GM21529 (cell line): ENCODE data around the gene NAT16.
"Not testable (repeated sequence)": the region's sequence is repeated elsewhere in the genome, so short reads cannot be mapped to it uniquely, and the experiment has no call there.

Experiments used
- ATAC-seq: cut with Tn5 transposase; IDR thresholded peaks from one replicate; pipeline ENCODE4 v1.9.1; 2021; ENCODE audit not compliant: unreplicated experiment

The NAT16 gene

DNA sequence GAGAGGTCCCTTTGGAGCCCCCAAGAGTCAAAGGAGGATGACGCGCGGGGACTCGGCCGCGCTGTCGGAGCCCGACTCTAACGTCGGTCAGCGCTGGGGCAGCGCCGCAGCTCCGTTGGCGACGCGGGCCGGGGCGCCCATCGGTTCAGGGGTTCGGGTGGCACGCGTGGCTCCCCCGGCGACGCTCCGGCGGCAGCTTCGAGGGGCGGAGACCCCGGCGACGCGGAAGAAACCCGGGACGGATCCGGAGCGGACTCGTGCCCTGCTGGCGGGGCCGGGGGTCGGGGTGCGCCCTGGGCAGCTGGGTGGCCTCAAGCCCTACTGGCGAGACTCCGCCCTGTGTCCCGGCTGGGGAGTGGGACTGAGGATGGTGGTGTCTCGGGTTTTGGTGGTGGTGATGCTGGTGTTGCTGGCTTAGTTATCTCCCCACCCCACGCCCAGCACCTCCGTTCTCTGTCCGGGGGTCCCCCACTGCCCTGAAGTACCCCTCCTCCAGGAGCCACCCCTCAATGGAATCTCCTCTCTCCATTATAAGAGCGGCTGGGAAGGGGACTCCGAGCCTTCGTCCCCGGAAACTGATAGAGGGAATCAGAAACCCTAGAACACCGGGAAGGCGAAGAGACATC, at the start of gene NAT16:
NAT16 (minus strand) TSS at position 164 of the 626 bp plus-strand sequence. CDS start 5,486 bp downstream, outside the sequence.
- no peak for ATAC-seq

- no peak for ATAC-seq
These were observed 46.6 kb upstream of the NAT16 start for GRCh38 chr7:101226721-101227120.

DNA sequence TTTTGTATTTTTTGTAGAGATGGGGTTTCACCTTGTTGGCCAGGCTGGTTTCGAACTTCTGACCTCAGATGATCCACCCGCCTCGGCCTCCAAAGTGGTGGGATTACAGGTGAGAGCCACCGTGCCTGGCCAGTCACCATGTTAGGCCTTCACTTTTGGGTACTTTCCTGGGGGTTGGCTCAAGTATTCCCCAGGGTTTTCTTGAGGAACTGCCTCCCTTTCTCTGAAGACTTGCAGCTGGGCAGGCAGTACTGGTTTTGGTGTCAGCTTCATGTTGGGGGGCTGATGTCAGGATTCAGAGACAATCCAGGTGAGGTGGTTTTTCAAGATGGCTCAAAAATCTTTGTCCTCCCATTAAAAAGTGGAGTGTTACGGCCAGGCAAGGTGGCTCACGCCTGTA, 45.6 kb upstream of the NAT16 start:
- no peak for ATAC-seq

- ATAC-seq = no peak
These were observed 43.4 kb upstream of the NAT16 start for GRCh38 chr7:101223528-101223927.

- no peak for ATAC-seq
These were observed 42.3 kb upstream of the NAT16 start for GRCh38 chr7:101222275-101222830.

GRCh38 chr7:101220295-101220694, 40.2 kb upstream of the NAT16 start:
- no peak for ATAC-seq

DNA sequence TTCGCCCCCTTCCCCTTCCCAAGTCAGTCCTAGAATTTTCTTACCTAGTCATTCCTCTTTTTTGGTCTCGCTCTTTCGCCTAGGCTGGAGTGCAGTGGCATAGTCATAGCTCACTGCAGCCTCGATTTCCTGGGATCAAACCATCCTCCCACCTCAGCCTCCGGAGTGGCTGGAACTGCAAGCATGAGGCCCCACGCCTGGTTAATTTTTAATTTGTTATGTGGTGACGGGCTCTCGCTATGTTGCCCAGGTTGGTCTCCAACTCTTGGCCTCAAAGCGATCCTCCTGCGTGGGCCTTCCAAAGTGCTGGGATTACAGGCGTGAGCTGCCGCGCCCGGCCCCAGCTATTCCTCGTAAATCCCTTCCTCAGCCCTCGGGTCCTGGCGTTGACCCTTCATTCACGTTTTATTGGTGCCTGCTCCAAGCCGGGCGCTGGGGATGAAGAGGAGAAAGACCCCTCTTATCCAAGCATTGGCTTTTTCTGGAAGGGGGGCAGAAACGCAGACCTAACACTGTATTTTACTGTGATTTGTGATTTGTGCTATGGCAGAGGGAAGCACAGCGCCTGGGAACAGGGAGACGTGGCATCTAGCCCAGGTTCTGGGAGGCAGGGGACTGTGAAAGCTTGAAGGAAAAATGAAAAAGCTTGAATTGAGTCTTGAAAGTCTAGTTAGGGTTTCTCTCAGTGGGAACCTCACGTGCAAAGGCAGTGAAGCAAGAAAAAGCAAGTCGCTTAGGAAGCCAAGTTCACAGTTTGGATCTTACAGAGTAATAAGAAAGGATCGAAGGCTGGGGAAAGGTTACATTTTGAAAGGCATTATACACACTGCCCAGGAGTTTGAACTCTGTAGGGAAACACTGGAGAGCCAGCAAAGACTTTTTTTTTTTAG, 38.4 kb upstream of the NAT16 start:
- ATAC-seq = peak; percentile 5

GRCh38 chr7:101217388-101218235, 37.5 kb upstream of the NAT16 start, which contains the start of the genes PLOD3 and ZNHIT1:
TSS of gene PLOD3 (minus strand) at chr7:101217581. CDS start at chr7:101217274, 307 bp downstream.
TSS of gene ZNHIT1 (plus strand) at chr7:101218165. CDS start at chr7:101218196, 31 bp downstream.
- ATAC-seq = peak; percentile 67

DNA sequence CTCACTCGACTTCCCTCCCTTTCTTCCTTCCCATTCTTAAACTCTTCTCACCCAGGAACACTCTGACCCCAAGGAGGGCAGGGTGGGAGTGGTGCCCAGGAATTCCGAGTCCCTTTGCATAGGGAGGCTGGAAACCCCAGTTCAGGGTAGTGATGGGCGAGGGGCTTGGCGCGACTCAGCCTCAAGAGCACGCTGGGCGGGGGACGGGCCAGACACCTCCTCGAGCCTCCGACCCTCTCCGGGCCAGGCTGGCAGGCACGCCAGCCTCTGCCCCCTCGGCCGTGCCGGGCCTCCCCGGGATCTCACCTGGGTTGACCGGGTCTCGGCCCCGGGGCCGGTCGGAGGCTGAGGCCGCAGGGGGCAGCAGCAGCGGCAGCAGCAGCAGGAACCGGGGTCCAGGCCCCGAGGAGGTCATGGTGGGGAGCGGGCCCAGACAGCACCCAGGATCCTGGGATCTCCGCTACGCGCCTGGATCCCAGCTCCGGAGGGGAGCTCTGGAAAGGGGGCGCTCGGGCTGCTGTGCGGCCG, 36.8 kb upstream of the NAT16 start:
- peak; percentile 18 for ATAC-seq

DNA sequence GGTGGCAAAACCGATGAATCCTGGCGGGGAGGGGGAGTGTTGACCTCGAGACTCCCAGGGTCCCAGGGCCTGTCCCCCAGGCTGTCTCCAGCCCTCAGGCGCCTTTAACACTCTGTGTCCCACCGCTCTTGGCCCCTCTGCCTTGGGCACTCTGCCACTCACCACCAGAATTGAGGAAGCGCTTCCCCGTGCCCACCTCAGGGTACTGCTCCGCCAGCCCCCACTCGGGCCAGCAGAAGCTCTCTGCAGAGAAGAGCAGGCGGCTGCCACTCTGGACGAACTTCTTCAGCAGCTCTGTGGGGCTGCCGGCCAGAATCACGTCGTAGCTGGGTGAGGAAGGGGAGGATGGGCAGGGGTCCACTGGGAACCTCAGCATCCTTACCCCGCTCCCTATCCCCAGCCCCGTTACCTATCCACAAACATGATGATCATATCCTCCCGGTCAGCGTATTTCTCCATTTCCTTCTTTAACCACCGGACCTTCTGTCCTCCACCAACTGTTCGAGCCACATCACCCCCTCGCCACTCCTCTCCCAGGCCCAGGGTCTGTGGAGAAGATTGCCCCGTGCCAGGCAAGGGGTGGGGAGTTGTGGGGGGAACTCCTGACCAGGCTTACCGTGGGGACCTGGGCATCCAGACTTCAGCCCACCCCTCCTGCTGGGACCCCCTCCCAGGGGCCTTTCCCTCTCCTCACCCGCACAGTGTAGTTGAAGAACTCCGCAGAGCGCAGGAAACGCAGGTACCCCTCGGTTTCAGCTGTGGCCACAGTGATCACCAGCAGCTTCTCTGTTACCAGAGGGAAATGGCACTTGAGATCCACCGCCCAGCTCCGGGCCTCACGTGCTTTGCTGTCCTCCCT, 36.1 kb upstream of the NAT16 start:
- no peak for ATAC-seq

DNA sequence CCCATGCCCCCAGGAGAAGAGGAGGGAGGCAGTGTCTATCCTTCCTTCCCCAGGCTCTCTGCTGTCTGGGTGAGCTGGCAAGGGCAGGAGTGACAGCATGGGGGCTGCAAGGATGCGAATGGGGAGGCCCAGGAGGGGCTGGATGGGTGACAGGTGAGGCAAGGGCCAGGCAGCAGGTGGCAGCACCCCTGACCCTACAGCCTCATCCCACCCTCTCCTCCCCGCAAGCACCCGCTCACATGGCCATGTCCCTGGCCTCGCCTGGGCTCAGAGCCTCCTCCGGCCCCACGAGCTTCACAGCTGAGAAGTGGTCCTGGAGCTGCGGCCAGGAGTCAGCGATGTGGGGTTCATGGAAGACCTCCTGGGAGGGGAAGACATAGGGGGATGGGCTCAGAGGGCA, 31.9 kb upstream of the NAT16 start:
- ATAC-seq = no peak

DNA sequence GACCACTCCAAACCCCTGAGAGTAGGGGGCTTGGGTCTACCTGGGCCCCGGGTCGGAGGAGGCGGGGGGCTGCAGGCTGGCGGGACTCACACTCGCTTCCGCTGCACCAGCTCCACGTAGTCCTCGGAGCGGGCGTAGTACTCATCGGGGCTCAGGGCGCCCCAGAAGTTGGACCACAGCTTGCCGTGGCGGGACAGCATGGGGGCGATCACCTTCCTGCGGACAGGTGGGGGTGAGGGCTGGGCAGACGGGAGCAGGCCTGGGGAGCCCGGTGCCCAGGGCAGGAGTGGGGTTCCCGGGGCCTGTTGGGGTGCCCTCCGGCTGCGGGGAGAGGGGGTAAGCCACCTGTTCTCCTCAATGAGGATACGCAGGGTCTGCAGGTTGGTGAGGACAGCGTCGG, 31.4 kb upstream of the NAT16 start:
- no peak for ATAC-seq

DNA sequence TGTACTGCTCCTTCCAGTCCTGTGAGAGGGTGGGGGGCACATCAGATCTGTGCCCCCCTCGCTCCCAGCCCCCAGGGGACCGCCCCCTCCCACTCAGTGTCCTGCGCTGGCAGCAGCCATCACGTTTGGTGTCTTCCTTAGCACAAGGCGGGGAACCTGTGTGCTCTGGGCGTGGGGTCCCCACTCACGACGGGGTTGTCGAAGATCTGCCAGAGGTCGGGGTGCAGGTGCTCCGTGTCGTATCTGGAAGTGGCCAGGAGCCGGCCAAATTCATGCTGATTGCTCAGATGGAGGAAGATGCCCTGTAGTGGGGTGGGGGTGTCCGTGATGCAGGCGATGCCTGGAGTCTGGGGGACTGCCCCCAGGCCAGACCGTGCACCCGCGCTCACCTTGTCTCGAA, 30.1 kb upstream of the NAT16 start:
- ATAC-seq = no peak

- no peak for ATAC-seq
These were observed 28.7 kb upstream of the NAT16 start for GRCh38 chr7:101208794-101209193.

GRCh38 chr7:101207459-101207858, 27.4 kb upstream of the NAT16 start:
- ATAC-seq = no peak

GRCh38 chr7:101206665-101207042, 26.6 kb upstream of the NAT16 start:
- ATAC-seq = no peak

- ATAC-seq = no peak
These were observed 26.0 kb upstream of the NAT16 start for GRCh38 chr7:101205901-101206664.

DNA sequence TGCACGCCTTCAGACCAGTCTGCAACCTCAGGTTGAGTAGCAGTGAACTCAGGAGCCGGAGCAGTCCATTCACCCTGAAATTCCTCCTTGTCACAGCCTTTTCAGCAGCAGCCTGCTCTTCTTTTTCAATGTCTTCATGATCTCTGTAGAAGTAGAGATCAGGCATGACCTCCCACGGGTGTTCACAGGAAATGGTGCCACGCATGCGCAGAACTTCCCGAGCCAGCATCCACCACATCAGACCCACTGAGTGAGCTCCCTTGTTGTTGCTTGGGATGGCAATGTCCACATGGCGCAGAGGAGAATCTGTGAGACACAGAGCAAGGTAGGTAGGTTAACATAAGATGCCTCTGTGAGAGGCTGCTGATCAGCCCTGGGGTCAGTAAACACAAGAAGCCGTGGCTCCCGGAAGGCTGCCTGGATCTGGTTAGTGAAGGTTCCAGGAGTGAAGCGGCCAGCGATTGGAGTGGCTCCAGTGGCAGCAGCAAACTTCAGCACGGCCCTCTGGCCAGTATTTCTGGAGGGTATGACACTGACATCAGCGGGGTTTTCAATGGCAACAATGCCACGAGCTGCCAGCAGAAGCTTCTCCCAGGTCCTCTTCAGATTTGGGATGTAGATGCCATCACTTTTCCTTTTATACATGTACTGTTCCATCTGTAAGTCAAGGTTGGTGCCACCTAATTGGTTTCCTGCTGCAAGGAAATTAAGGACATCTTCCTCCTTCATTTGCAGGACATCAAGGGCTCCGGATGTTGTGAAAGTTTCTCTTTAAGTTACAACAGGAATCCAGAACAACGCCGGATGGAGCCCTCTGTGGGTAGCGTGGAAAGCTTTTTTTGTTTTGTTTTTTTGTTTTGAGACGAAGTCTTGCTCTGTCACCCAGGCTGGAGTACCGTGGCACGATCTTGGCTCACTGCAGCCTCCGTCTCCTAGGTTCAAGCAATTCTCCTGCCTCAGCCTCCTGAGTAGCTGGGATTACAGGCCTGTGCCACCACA, 23.9 kb upstream of the NAT16 start:
- ATAC-seq = not testable (repeated sequence)
